OCI-LY7 (cell line): ENCODE measurements around the gene SYTL5.

Experiments used
- EZH2phosphoT487 ChIP-seq: fragments of 200-600 bp; sonication (generic); IDR thresholded peaks from 2 replicates; pipeline ENCODE4 v1.6.1; 2018; ENCODE audit warnings: low read depth, borderline replicate concordance, mild to moderate bottlenecking, mixed run types, antibody characterized with exemption, low read length, moderate library complexity, mixed read lengths
- TF ChIP-seq, protein P1 (sequence below): fragments of 200-600 bp; sonication (generic); conservative IDR thresholded peaks from 2 replicates; pipeline ENCODE4 v1.5.1; 2014; ENCODE audit warnings: mild to moderate bottlenecking, antibody characterized with exemption, low read length, moderate library complexity, mixed read lengths

GRCh38 chrX:38106991-38107655 is 100.8 kb downstream of the SYTL5 start:
- TF ChIP-seq, protein P1, sequence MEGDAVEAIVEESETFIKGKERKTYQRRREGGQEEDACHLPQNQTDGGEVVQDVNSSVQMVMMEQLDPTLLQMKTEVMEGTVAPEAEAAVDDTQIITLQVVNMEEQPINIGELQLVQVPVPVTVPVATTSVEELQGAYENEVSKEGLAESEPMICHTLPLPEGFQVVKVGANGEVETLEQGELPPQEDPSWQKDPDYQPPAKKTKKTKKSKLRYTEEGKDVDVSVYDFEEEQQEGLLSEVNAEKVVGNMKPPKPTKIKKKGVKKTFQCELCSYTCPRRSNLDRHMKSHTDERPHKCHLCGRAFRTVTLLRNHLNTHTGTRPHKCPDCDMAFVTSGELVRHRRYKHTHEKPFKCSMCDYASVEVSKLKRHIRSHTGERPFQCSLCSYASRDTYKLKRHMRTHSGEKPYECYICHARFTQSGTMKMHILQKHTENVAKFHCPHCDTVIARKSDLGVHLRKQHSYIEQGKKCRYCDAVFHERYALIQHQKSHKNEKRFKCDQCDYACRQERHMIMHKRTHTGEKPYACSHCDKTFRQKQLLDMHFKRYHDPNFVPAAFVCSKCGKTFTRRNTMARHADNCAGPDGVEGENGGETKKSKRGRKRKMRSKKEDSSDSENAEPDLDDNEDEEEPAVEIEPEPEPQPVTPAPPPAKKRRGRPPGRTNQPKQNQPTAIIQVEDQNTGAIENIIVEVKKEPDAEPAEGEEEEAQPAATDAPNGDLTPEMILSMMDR = no peak
- no peak for TF ChIP-seq EZH2phosphoT487
